HepG2 (cell line): ENCODE results near the gene P2RY2. TPM values are rescaled to one million over a fixed set of nuclear protein-coding genes. Genes with fewer than 3 reads are reported as not detected.

Experiments
- ATAC-seq: fragments of 200-7000 bp; cut with Tn5 transposase; 3 replicates; pipeline ENCODE4 v1.9.1; 2020; ENCODE audit warnings: mild to moderate bottlenecking, moderate library complexity
- BruUV-seq: library from RNA; stranded (reverse); fragments of 400-500 nt; replicated peaks from 2 replicates; lab custom pipeline; 2021; lab: Mats Ljungman, UMichigan
- CTCF ChIA-PET: fragments of 300-600 bp; formaldehyde crosslinking; extraction: SDS; loops from one replicate; lab custom pipeline; 2021; ENCODE audit warnings: low total read pairs, inconsistent platforms, low intra/inter-chr PET ratio; lab: Yijun Ruan, JAX
- POLR2A ChIA-PET: fragments of 350-600 bp; sonication (Branson Sonifier 250); formaldehyde crosslinking; loops from one replicate; lab custom pipeline; 2020; ENCODE audit warnings: antibody characterized with exemption, inconsistent platforms; lab: Yijun Ruan, JAX
- DNase-seq: peaks from one replicate; pipeline ENCODE4 v3.0.0-alpha.2; 2015; ENCODE audit warnings: low spot score
- FAIRE-seq: peaks from 3 replicates; lab custom pipeline; 2011; peaks lifted over from hg19 to GRCh38; lab: Jason Lieb, UNC
- H2AFZ ChIP-seq: one replicate; pipeline ENCODE4 v1.6.1; 2011; ENCODE audit warnings: low read length, inconsistent platforms
- H3K27ac ChIP-seq: fragments of 300-600 bp; 3 replicates; pipeline ENCODE4 v1.8.0; 2011; ENCODE audit warnings: mixed run types, mild to moderate bottlenecking, mixed read lengths, low read length, inconsistent platforms; ENCODE audit not compliant: insufficient read depth; ENCODE audit errors: extremely low read length
- H3K27me3 ChIP-seq, 2 experiments: fragments of 200-600 bp in 1 of 2; 2 replicates in 1 of 2; 3 replicates in 1 of 2; pipeline versions ENCODE4 v1.6.0 to v1.8.0; 2011; ENCODE audit warnings: low read length in 2 of 2, mild to moderate bottlenecking in 2 of 2, moderate library complexity in 2 of 2, inconsistent platforms in 1 of 2; ENCODE audit not compliant: insufficient read depth in 2 of 2, control insufficient read depth in 1 of 2
- H3K36me3 ChIP-seq, 2 experiments: fragments of 200-600 bp in 1 of 2; replicated peaks in 1 of 2; 2 replicates in 1 of 2; 3 replicates in 1 of 2; pipeline versions ENCODE4 v1.5.1 to v1.8.0; 2011; ENCODE audit warnings: low read length in 2 of 2, inconsistent platforms in 1 of 2; ENCODE audit not compliant: insufficient read depth in 2 of 2, control insufficient read depth in 1 of 2
- H3K4me1 ChIP-seq: 2 replicates; pipeline ENCODE4 v1.5.1; 2012; ENCODE audit warnings: low read length, inconsistent platforms; ENCODE audit not compliant: insufficient read depth
- H3K4me2 ChIP-seq: 2 replicates; pipeline ENCODE4 v1.6.0; 2011; ENCODE audit warnings: low read depth, low read length, inconsistent platforms
- H3K4me3 ChIP-seq, 3 experiments: fragments of 200-600 bp in 1 of 3; sonication (generic), shearing (Covaris generic) in 1 of 3; replicated peaks in 1 of 3; 2 replicates each; pipeline ENCODE4 v1.5.1; 2011 to 2016; ENCODE audit warnings: low read length in 3 of 3, inconsistent platforms in 2 of 3, low read depth in 2 of 3, mild to moderate bottlenecking in 2 of 3, control low read depth in 1 of 3, mixed read lengths in 1 of 3; ENCODE audit not compliant: insufficient read depth in 1 of 3
- H3K79me2 ChIP-seq: one replicate; pipeline ENCODE4 v1.6.1; 2011; ENCODE audit warnings: low read length, inconsistent platforms; ENCODE audit not compliant: insufficient read depth
- H3K9ac ChIP-seq: 2 replicates; pipeline ENCODE4 v1.6.0; 2011; ENCODE audit warnings: mild to moderate bottlenecking, low read depth, low read length, inconsistent platforms; ENCODE audit not compliant: insufficient read depth
- H3K9me3 ChIP-seq: 2 replicates; pipeline ENCODE4 v1.5.1; 2012; ENCODE audit warnings: mild to moderate bottlenecking, low read length
- H4K20me1 ChIP-seq: 2 replicates; pipeline ENCODE4 v1.6.0; 2011; ENCODE audit warnings: inconsistent platforms, mild to moderate bottlenecking, low read length, moderate library complexity; ENCODE audit not compliant: insufficient read depth
- EEA1 ChIP-seq: sonication (generic); formaldehyde crosslinking; IDR thresholded peaks from 2 replicates; pipeline ENCODE4 v1.5.1; 2020; ENCODE audit warnings: mild to moderate bottlenecking, missing genetic modification reagents, borderline replicate concordance
- FOSL2 ChIP-seq: sonication (generic); formaldehyde crosslinking; IDR thresholded peaks from 2 replicates; pipeline ENCODE4 v1.4.0; 2020; ENCODE audit warnings: missing genetic modification reagents
- HDAC2 ChIP-seq: sonication (generic); formaldehyde crosslinking; IDR thresholded peaks from 2 replicates; pipeline ENCODE4 v1.4.0; 2020; ENCODE audit warnings: missing genetic modification reagents
- HIC2 ChIP-seq: sonication (generic); formaldehyde crosslinking; IDR thresholded peaks from 2 replicates; pipeline ENCODE4 v1.9.0; 2022; ENCODE audit warnings: low read depth, missing genetic modification reagents
- HNRNPL ChIP-seq: fragments of 200-400 bp; formaldehyde crosslinking; IDR thresholded peaks from 2 replicates; pipeline ENCODE4 v1.6.1; 2017; ENCODE audit warnings: mild to moderate bottlenecking, low read depth, low read length
- NFE2 ChIP-seq: sonication (generic); formaldehyde crosslinking; IDR thresholded peaks from 2 replicates; pipeline ENCODE4 v1.4.0; 2020; ENCODE audit warnings: missing genetic modification reagents
- PITX1 ChIP-seq: sonication (generic); formaldehyde crosslinking; IDR thresholded peaks from 2 replicates; pipeline ENCODE4 v1.5.1; 2020; ENCODE audit warnings: mild to moderate bottlenecking, missing genetic modification reagents
- PPARG ChIP-seq: conservative IDR thresholded peaks from 2 replicates; pipeline ENCODE4 v1.6.1; 2016; ENCODE audit warnings: missing biosample characterization, missing genetic modification reagents
- RFXAP ChIP-seq: sonication (generic); formaldehyde crosslinking; IDR thresholded peaks from 2 replicates; pipeline ENCODE4 v1.4.0; 2020; ENCODE audit warnings: missing genetic modification reagents, borderline replicate concordance
- SAP130 ChIP-seq: IDR thresholded peaks from 2 replicates; pipeline ENCODE4 v1.6.1; 2016; ENCODE audit warnings: low read depth
- SIX1 ChIP-seq: sonication (generic); formaldehyde crosslinking; IDR thresholded peaks from 2 replicates; pipeline ENCODE4 v1.4.0; 2020; ENCODE audit warnings: missing genetic modification reagents, borderline replicate concordance
- SOX13 ChIP-seq, 3 experiments: fragments of 450-650 bp in 1 of 3; sonication (generic) in 1 of 3; formaldehyde crosslinking in 1 of 3; IDR thresholded peaks in 2 of 3; conservative IDR thresholded peaks in 1 of 3; 2 replicates each; pipeline versions ENCODE4 v1.5.0 to v1.6.1; 2016 to 2020; ENCODE audit warnings: antibody characterized with exemption in 1 of 3, mild to moderate bottlenecking in 1 of 3, missing compliant biosample characterization in 1 of 3, missing genetic modification reagents in 1 of 3, moderate library complexity in 1 of 3
- SOX6 ChIP-seq, 2 experiments: fragments of 450-650 bp in 1 of 2; sonication (generic) in 1 of 2; formaldehyde crosslinking in 1 of 2; IDR thresholded peaks; 2 replicates each; pipeline versions ENCODE4 v1.4.0 to v1.6.1; 2017 to 2020; ENCODE audit warnings: antibody characterized with exemption in 1 of 2, mild to moderate bottlenecking in 1 of 2, missing genetic modification reagents in 1 of 2
- ZBTB7B ChIP-seq: sonication (generic); formaldehyde crosslinking; IDR thresholded peaks from 2 replicates; pipeline ENCODE4 v1.4.0; 2020; ENCODE audit warnings: missing genetic modification reagents
- ZFP36L1 ChIP-seq: sonication (generic); formaldehyde crosslinking; IDR thresholded peaks from 2 replicates; pipeline ENCODE4 v1.8.0; 2022; ENCODE audit warnings: mild to moderate bottlenecking, missing genetic modification reagents, moderate library complexity
- ZNF138 ChIP-seq: sonication (generic); formaldehyde crosslinking; IDR thresholded peaks from 2 replicates; pipeline ENCODE4 v1.5.0; 2020; ENCODE audit warnings: mild to moderate bottlenecking, low read depth, missing genetic modification reagents
- ZNF180 ChIP-seq: sonication (generic); formaldehyde crosslinking; IDR thresholded peaks from 2 replicates; pipeline ENCODE4 v1.4.0; 2020; ENCODE audit warnings: low read depth, missing genetic modification reagents, borderline replicate concordance
- ZNF260 ChIP-seq: sonication (generic); formaldehyde crosslinking; IDR thresholded peaks from 2 replicates; pipeline ENCODE4 v1.4.0; 2020; ENCODE audit warnings: missing genetic modification reagents, low read depth, mild to moderate bottlenecking, borderline replicate concordance
- ZNF331 ChIP-seq: sonication (generic); formaldehyde crosslinking; IDR thresholded peaks from 2 replicates; pipeline ENCODE4 v1.4.0; 2020; ENCODE audit warnings: missing genetic modification reagents
- ZNF430 ChIP-seq: sonication (generic); formaldehyde crosslinking; IDR thresholded peaks from 2 replicates; pipeline ENCODE4 v1.9.0; 2021; ENCODE audit warnings: mild to moderate bottlenecking, missing genetic modification reagents
- ZNF501 ChIP-seq: sonication (generic); formaldehyde crosslinking; IDR thresholded peaks from 2 replicates; pipeline ENCODE4 v1.5.1; 2020; ENCODE audit warnings: mild to moderate bottlenecking, moderate library complexity, missing genetic modification reagents
- ZNF614 ChIP-seq: IDR thresholded peaks from 2 replicates; pipeline ENCODE4 v1.6.1; 2018; ENCODE audit warnings: missing biosample characterization, missing genetic modification reagents, inconsistent platforms, borderline replicate concordance
- WGBS: methylation state at CpG from one replicate; pipeline ENCODE4 v1.1.6; 2017; ENCODE audit warnings: low lambda C conversion rate; 5-methylcytosine and 5-hydroxymethylcytosine counted together
- in situ Hi-C: cut with HindIII; loops from 2 replicates; pipeline ENCODE4 v1.10.0; 2017; ENCODE audit warnings: low pct_unique_long_range_greater_than_20kb; ENCODE audit not compliant: extremely low pct_ligation_motif_present
- intact Hi-C: fragments of 100-400 bp; cut with micrococcal nuclease; formaldehyde crosslinking; loops from one replicate; pipeline ENCODE4 v1.10.0; 2022; ENCODE audit not compliant: unreplicated experiment
- polyA plus RNA-seq, 8 experiments: library from polyadenylated mRNA; depleted of rRNA in 3 of 8; stranded (reverse) in 7 of 8; unstranded in 1 of 8; fragments of >200 nt; fragmentation: Illumina TruSeq in 4 of 8; extraction: Trizol in 4 of 8; gene quantifications; 2 replicates each; pipeline versions ENCODE4 v1.2.1 to v1.2.3, GENCODE V29; 2011 to 2016; ENCODE audit warnings: low read depth in 4 of 8, missing spikeins in 1 of 8, mixed read lengths in 1 of 8; ENCODE audit not compliant: insufficient read depth in 1 of 8
- total RNA-seq, 5 experiments: library from RNA; depleted of rRNA; stranded (reverse); fragments of >200 nt; fragmentation: Illumina TruSeq; extraction: Trizol; gene quantifications; 2 replicates each; pipeline ENCODE4 v1.2.3, GENCODE V29; 2016; ENCODE audit warnings: low read depth in 1 of 5

P2RY2 gene
- total and polyA plus RNA-seq, 2 of the 13 experiments (the other 11 are each of a cell fraction or from before 2014, with no cell fraction given): 0.95 to 3.1 TPM

DNA sequence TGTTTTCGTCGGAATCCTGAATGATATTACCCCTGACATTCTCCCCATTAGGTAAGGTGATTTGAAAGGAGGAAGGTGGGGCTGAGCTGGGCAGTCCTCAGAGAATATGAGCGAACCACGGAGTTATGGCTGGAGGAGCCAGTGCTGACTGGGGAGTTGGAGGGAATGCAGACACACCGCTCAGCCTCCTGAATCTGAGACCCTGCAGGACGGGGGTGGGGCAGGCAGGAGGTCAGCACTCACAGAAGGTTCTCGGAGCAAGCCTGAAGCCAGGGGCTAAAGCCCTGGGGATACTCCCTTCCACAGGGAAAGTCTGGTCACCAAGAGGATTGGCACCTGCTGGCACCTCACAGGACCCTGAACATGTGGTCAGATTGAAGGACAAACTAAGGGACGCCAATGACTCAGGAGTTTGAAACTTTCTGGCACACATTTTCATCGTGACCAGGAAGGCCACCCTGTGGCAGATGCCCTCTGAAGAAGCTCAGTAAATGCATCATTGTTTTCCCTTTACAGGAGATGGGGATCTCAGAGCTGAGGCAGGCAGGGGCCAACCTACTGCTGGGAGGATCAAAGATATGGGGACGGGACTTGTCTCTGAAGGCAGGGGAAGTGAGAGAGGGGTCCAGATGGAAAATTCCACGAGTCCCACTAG lies 49.0 kb upstream of the P2RY2 start:
- Histone ChIP-seq H3K4me1 (peaks cover 98% of the 10 kb centered on the region), H3K27me3 (no peaks in the 10 kb centered on the region), H3K36me3 (no peaks in the 10 kb centered on the region), H3K27ac (peak overlapping the region; percentile 16), H3K9ac (0 out of 2 replicates have a peak overlapping the region, but pooled peaks have one; percentile 3), H4K20me1 (no peaks in the 10 kb centered on the region), H3K79me2 (no peaks in the 10 kb centered on the region), H2AFZ (no peak overlapping the region), H3K4me3 (no peak overlapping the region; a peak in 1 of 6 replicates), H3K4me2 (peak overlapping the region; percentile 34), H3K9me3 (no peaks in the 10 kb centered on the region)
- in situ Hi-C loops (no loop called here), intact Hi-C loops (no loop called here)
- DNase-seq: peak; percentile 58
- POLR2A ChIA-PET: interaction anchor here (0.6 to 4.6 kb wide), 5 partner anchors 8 to 123 kb away, joined by 3 to 51 read pairs (median 4); partner anchors contain the start of gene FCHSD2
- BruUV-seq: no TSS peak
- peak; percentile 15 for FAIRE-seq
- ATAC-seq: no peak
- WGBS: 48% methylated on average over 8 of the region's 11 CpGs
- CTCF ChIA-PET: interaction anchor here (1.1 kb wide), 1 partner anchor 27 kb away, joined by 3 read pairs; the partner anchor contains the start of gene FCHSD2
- TF ChIP-seq FOSL2 (CRISPR knock-in tag): peak; percentile 60
- no peak for TF ChIP-seq ZNF501 (CRISPR knock-in tag)
- TF ChIP-seq ZNF430 (CRISPR knock-in tag): no peak
- no peak for TF ChIP-seq PPARG
- TF ChIP-seq EEA1 (CRISPR knock-in tag): no peak
- no peak for TF ChIP-seq SIX1
- TF ChIP-seq ZNF260 (CRISPR knock-in tag): no peak
- 0 out of 2 replicates have a peak, but pooled peaks have one; percentile 23 for TF ChIP-seq HDAC2
- no peak for TF ChIP-seq ZNF331
- TF ChIP-seq ZBTB7B: no peak
- no peak for TF ChIP-seq RFXAP (CRISPR knock-in tag)
- no peak for TF ChIP-seq ZFP36L1 (CRISPR knock-in tag)
- no peak for TF ChIP-seq ZNF138
- TF ChIP-seq SAP130 (CRISPR knock-in tag): no peak; the same call in 1 of the 2 replicates
- no peak for TF ChIP-seq ZNF180 (CRISPR knock-in tag)
- no peak for TF ChIP-seq SOX13 (IDR thresholded peaks at IDR 0.05)
- 0 out of 4 replicates have a peak, but pooled peaks of 1 of the 2 experiments have one; percentile 9 for TF ChIP-seq SOX13 (CRISPR knock-in tag; conservative IDR thresholded peaks at IDR 0.05 in 1 of 2, IDR thresholded peaks at IDR 0.05 in 1 of 2)
- TF ChIP-seq HIC2 (CRISPR knock-in tag): peak; percentile 23; the same call in 1 of the 2 replicates
- no peak for TF ChIP-seq PITX1 (CRISPR knock-in tag)
- peak; percentile 45; the same call in 1 of the 2 replicates for TF ChIP-seq NFE2
- TF ChIP-seq SOX6 (IDR thresholded peaks at IDR 0.05): no peak
- no peak for TF ChIP-seq SOX6 (CRISPR knock-in tag; IDR thresholded peaks at IDR 0.05)
- 0 out of 2 replicates have a peak, but pooled peaks have one; percentile 37 for TF ChIP-seq ZNF614
- 0 out of 2 replicates have a peak, but pooled peaks have one; percentile 52 for TF ChIP-seq HNRNPL
